GM12878 (cell line): Measurements from ENCODE around the gene MAN1A1. TPM values are rescaled to one million over a fixed set of nuclear protein-coding genes. Genes with fewer than 3 reads are reported as not detected.

Source experiments
- ATAC-seq: fragments of 200-7000 bp; cut with Tn5 transposase; 3 replicates; pipeline ENCODE4 v1.9.1; 2020; ENCODE audit warnings: mild to moderate bottlenecking, moderate library complexity
- BruUV-seq: library from RNA; stranded (reverse); fragments of 400-500 nt; replicated peaks from 2 replicates; lab custom pipeline; 2021; lab: Mats Ljungman, UMichigan
- CTCF ChIA-PET: fragments of 300-600 bp; sonication (Branson Sonifier 250); formaldehyde crosslinking; extraction: SDS; loops from one replicate; lab custom pipeline; 2021; ENCODE audit warnings: inconsistent platforms; lab: Yijun Ruan, JAX
- POLR2A ChIA-PET: fragments of 350-600 bp; formaldehyde crosslinking; extraction: SDS; loops from one replicate; lab custom pipeline; 2021; ENCODE audit warnings: inconsistent platforms; lab: Charles Lee
- RAD21 ChIA-PET: fragments of 300-600 bp; sonication (Branson Sonifier 250); formaldehyde crosslinking; loops from one replicate; lab custom pipeline; 2023; ENCODE audit warnings: antibody characterized with exemption; ENCODE audit not compliant: unreplicated experiment; lab: Charles Lee
- SMC1A ChIA-PET: fragments of 300-600 bp; sonication (Branson Sonifier 250); formaldehyde crosslinking; loops from one replicate; lab custom pipeline; 2023; ENCODE audit not compliant: unreplicated experiment, uncharacterized antibody; lab: Charles Lee
- DNase-seq: peaks from one replicate; pipeline ENCODE4 v3.0.0-alpha.2; 2011; ENCODE audit warnings: low read depth, low spot score
- FAIRE-seq: peaks from 3 replicates; lab custom pipeline; 2011; peaks lifted over from hg19 to GRCh38; lab: Jason Lieb, UNC
- H2AFZ ChIP-seq: 2 replicates; pipeline ENCODE4 v1.6.0; 2011; ENCODE audit warnings: low read depth, low read length, control low read depth; ENCODE audit not compliant: control insufficient read depth
- H3K27ac ChIP-seq: 2 replicates; pipeline ENCODE4 v1.5.1; 2011; ENCODE audit warnings: control low read depth; ENCODE audit not compliant: control insufficient read depth, insufficient read depth
- H3K27me3 ChIP-seq, 2 experiments: replicated peaks in 1 of 2; 2 replicates each; pipeline versions ENCODE4 v1.6.0 to v1.6.1; 2011; ENCODE audit warnings: low read length in 1 of 2; ENCODE audit not compliant: control insufficient read depth in 2 of 2, insufficient read depth in 2 of 2
- H3K36me3 ChIP-seq, 2 experiments: 2 replicates each; pipeline ENCODE4 v1.5.1; 2011; ENCODE audit warnings: low read length in 1 of 2; ENCODE audit not compliant: control insufficient read depth in 2 of 2, insufficient read depth in 2 of 2
- H3K4me1 ChIP-seq: 2 replicates; pipeline ENCODE4 v1.6.1; 2011; ENCODE audit warnings: mild to moderate bottlenecking, low read length, moderate library complexity, mixed read lengths; ENCODE audit not compliant: control insufficient read depth, insufficient read depth
- H3K4me2 ChIP-seq: 2 replicates; pipeline ENCODE4 v1.6.0; 2011; ENCODE audit warnings: control low read depth; ENCODE audit not compliant: control insufficient read depth, insufficient read depth
- H3K4me3 ChIP-seq: fragments of 200-600 bp; sonication (generic); 2 replicates; pipeline ENCODE4 v1.5.1; 2016
- H3K79me2 ChIP-seq: 2 replicates; pipeline ENCODE4 v1.6.0; 2011; ENCODE audit warnings: low read length; ENCODE audit not compliant: control insufficient read depth, insufficient read depth
- H3K9ac ChIP-seq: 2 replicates; pipeline ENCODE4 v1.8.0; 2011; ENCODE audit warnings: low read length, control low read depth, mixed read lengths; ENCODE audit not compliant: control insufficient read depth, insufficient read depth
- H3K9me3 ChIP-seq: replicated peaks from 3 replicates; pipeline ENCODE4 v1.5.1; 2011; ENCODE audit warnings: mild to moderate bottlenecking, low read length; ENCODE audit not compliant: control insufficient read depth, insufficient read depth
- H4K20me1 ChIP-seq: 2 replicates; pipeline ENCODE4 v1.6.0; 2011; ENCODE audit not compliant: control insufficient read depth, insufficient read depth
- PAX8 ChIP-seq: fragments of 450-650 bp; IDR thresholded peaks from 2 replicates; pipeline ENCODE4 v1.6.1; 2017; ENCODE audit warnings: mild to moderate bottlenecking, moderate library complexity
- RAD21 ChIP-seq: IDR thresholded peaks from 2 replicates; pipeline ENCODE4 v1.6.1; 2011; ENCODE audit warnings: mild to moderate bottlenecking, low read depth, low read length, moderate library complexity; ENCODE audit not compliant: insufficient read depth
- SPI1 ChIP-seq: IDR thresholded peaks from 2 replicates; pipeline ENCODE4 v1.6.1; 2011; ENCODE audit warnings: low read depth, mild to moderate bottlenecking, low read length, moderate library complexity, borderline replicate concordance; ENCODE audit not compliant: insufficient read depth
- ZNF384 ChIP-seq: IDR thresholded peaks from 2 replicates; pipeline ENCODE4 v1.6.1; 2012; ENCODE audit warnings: low read depth, mild to moderate bottlenecking, low read length, improper control_type of control experiment, borderline replicate concordance
- WGBS: methylation state at CpG from one replicate; pipeline ENCODE4 v1.1.6; 2016; ENCODE audit warnings: low lambda C conversion rate; ENCODE audit not compliant: insufficient replicate concordance, insufficient coverage; ENCODE audit errors: missing lambda C conversion rate; 5-methylcytosine and 5-hydroxymethylcytosine counted together
- in situ Hi-C: fragments of 300-500 bp; cut with MboI; formaldehyde crosslinking; loops from 9 replicates; pipeline ENCODE4 v1.14.3; 2018; ENCODE audit warnings: mixed read lengths
- intact Hi-C: fragments of 100-400 bp; cut with micrococcal nuclease; formaldehyde crosslinking; loops from one replicate; pipeline ENCODE4 v1.14.2; 2022; ENCODE audit not compliant: unreplicated experiment
- polyA plus RNA-seq, 11 experiments: library from polyadenylated mRNA; depleted of rRNA in 4 of 11; unstranded in 6 of 11; stranded (reverse) in 5 of 11; fragments of >200 nt; fragmentation: Nextera tagmentation in 4 of 11; fragmentation: Illumina TruSeq in 1 of 11; extraction: Ambion mirVana in 4 of 11; extraction: Trizol in 1 of 11; gene quantifications; 1 replicate in 1 of 11; 2 replicates in 10 of 11; pipeline versions ENCODE4 v1.2.1 to v1.2.3, GENCODE V29; 2011 to 2016; ENCODE audit warnings: inconsistent platforms in 2 of 11, missing spikeins in 2 of 11, low read depth in 1 of 11
- total RNA-seq, 4 experiments: library from RNA; depleted of rRNA in 3 of 4; stranded (reverse); fragments of >200 nt in 3 of 4; fragmentation: Illumina TruSeq in 1 of 4; extraction: Trizol in 1 of 4; gene quantifications; 2 replicates each; pipeline versions ENCODE4 v1.2.1 to v1.2.3, GENCODE V29; 2013 to 2021
- TF ChIP-seq, protein P1 (sequence below): fragments of 450-650 bp; IDR thresholded peaks from 2 replicates; pipeline ENCODE4 v1.6.1; 2018; ENCODE audit warnings: borderline replicate concordance, mild to moderate bottlenecking; ENCODE audit not compliant: partially characterized antibody

MAN1A1 gene
- total and polyA plus RNA-seq, 10 of the 15 experiments (the other 5 are each of a cell fraction or from before 2014, with no cell fraction given): 5.4 to 28.1 (median 19.5) TPM

- TF ChIP-seq, protein P1, sequence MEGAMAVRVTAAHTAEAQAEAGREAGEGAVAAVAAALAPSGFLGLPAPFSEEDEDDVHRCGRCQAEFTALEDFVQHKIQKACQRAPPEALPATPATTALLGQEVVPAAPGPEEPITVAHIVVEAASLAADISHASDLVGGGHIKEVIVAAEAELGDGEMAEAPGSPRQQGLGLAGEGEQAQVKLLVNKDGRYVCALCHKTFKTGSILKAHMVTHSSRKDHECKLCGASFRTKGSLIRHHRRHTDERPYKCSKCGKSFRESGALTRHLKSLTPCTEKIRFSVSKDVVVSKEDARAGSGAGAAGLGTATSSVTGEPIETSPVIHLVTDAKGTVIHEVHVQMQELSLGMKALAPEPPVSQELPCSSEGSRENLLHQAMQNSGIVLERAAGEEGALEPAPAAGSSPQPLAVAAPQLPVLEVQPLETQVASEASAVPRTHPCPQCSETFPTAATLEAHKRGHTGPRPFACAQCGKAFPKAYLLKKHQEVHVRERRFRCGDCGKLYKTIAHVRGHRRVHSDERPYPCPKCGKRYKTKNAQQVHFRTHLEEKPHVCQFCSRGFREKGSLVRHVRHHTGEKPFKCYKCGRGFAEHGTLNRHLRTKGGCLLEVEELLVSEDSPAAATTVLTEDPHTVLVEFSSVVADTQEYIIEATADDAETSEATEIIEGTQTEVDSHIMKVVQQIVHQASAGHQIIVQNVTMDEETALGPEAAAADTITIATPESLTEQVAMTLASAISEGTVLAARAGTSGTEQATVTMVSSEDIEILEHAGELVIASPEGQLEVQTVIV: no peak
Observed at GRCh38 chr6:119215885-119216590, 133.5 kb downstream of the MAN1A1 start (continued).

DNA sequence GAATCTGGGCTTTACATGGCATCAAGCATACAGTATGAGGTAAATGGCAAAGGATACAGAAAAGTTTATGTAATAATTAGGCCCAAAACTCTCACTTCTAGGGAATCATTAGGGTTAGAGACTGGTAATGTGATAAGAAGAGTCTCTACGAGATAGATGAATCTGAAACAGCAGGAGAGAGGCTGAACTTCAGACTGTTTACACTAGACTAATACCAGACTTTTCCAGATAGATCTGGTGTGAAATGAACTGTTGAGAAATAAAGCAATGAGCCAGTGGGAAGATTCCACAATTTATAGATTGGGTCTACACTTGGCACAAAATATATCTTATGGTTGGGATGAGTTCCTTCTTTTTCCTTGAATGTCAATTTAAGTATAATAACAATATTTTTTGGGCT is 134.3 kb downstream of the MAN1A1 start:
- H3K36me3 ChIP-seq: peaks cover 0 to 2% of the 10 kb centered on the region in 2 experiments; a peak in 2 of 4 replicates
- no peaks in the 10 kb centered on the region for H3K79me2 ChIP-seq
- no peak overlapping the region for H2AFZ ChIP-seq
- TF ChIP-seq PAX8 (no peak), SPI1 (no peak), ZNF384 (no peak), RAD21 (no peak)
- H3K9ac ChIP-seq: no peak overlapping the region
- H4K20me1 ChIP-seq: no peaks in the 10 kb centered on the region
- in situ Hi-C loops: no loop called here
- H3K9me3 ChIP-seq: no peaks in the 10 kb centered on the region
- H3K4me1 ChIP-seq: no peaks in the 10 kb centered on the region
- CTCF ChIA-PET: no interaction called here
- no peaks in the 10 kb centered on the region for H3K27me3 ChIP-seq
- DNase-seq (no peak), FAIRE-seq (no peak), ATAC-seq (no peak)
- POLR2A ChIA-PET: interaction anchor here (1.2 kb wide), 1 partner anchor 93 kb away, joined by 3 read pairs; no protein-coding TSS in a partner anchor
- H3K4me3 ChIP-seq: no peak overlapping the region
- WGBS: 93% methylated on average over 1 of the region's 1 CpG
- H3K27ac ChIP-seq: no peak overlapping the region
- no peak overlapping the region for H3K4me2 ChIP-seq
- no TSS peak for BruUV-seq
- RAD21 ChIA-PET: no interaction called here
- SMC1A ChIA-PET: interaction anchor here (0.7 to 1.1 kb wide), 2 partner anchors 17 to 650 kb away, joined by 3 read pairs; no protein-coding TSS in a partner anchor
- intact Hi-C loops: no loop called here
